ENCODE results near the gene PHACTR3.
A peak's percentile ranks its signal among the peaks of the same experiment; 100 is the strongest.

PHACTR3 gene

DNA sequence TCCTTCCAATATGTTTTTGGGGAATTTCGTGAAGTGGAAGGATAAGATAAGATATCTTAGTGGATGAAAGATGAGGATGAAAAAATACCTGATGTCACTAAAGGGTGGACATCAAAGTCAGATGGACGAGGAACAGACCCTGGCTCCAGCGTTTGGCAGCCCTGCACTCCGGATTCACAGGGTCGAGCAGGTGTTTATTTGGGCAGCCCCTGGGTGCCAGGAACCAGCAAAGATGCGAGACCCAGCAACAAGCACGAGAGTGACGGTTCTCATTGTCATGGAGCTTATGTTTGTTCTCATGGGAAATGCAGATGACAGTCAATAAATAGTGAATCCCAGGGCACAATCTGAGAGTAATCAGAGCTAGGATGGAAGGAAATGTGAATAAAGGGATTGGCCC, 131.1 kb downstream of the PHACTR3 start:
- DNase-seq (ENCODE audit: low spot score) = no peak

DNA sequence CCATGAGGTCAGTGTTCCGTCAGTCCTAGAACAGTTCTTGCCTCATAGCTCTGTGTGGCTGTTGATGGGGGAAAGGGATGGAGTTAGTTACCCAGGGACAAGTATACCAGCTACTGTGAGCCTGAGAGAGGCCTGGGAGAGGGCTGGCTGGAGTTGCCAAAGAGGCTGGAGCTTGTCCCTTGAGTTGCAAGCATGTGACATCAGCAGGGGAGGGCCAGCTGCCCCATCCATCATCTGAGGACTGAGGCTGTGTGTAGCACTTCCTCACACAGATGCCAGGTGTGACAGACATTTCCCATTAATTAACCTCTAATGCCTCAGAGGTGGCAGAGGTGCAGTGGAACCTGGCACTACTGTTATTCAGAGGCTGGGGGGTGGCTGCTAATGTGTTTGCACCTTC, 131.6 kb downstream of the PHACTR3 start:
- no peak for DNase-seq (ENCODE audit: low spot score)

DNA sequence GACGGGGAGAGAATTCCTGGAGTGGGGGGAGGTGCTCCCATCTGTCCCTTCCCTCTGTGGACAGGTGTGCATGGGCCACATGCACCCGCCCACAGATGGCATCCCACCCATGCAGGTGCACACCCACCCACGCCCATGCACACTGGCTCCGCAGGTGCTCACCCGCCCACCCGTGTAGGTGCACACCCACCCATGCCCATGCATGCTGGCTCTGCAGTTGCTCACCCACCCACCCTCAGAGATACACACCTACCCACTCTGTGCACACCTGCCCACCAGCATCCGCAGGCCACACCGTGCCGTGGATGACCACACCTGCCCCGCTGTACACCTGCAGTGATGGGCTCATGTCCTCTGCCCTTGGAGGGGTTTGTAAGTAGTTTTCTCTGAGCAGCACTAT, 132.0 kb downstream of the PHACTR3 start:
- DNase-seq (ENCODE audit: low spot score) = no peak

DNA sequence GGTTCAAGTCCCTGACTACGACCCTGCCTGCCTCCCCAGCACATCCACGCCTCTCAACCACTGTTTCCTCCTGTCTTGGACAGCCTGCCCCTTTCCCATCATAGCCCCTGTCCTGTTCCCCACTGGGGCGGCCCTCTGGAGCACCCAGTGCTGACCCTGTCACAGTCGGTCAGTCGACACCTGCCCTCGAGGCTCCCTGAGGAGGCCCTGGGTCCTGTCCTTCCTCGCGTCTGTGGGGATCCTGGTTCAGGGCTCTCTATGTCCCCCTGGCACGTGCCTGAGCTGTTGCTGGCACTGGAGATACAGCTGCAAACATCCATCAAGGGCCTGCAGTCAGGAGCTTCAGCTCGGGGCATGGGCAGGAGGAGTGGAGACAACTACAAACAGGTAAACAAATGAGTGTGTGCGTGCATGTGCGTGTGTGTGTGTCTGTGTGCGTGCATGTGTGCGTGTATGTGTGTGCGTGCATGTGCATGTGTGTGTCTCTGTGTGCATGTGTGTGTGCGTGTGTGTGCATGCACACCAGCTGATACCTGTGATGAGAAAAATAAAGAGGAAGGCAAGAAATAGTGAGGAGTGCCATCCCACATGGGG, 132.8 kb downstream of the PHACTR3 start:
- DNase-seq (ENCODE audit: low spot score) = no peak

DNA sequence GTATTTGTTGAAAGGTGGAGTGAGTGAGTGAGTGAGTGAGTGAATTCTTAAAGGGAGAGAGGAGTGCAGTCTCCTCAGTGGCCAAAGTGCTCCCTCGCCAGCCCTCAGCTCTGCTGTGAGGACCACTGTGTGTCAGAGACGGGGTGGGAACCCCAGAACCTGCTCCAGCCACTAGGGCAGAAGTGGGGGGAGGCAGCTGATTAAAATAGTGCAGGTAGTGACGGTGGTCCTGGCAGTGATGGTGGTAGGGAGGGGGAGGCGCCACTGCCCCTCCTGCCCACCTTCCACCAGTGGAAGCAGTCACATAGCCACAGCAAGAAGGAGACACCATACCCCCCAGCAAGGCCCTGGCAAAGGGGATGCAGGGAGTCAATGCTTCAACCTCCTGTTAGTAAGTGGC, 133.5 kb downstream of the PHACTR3 start:
- DNase-seq (ENCODE audit: low spot score) = no peak

DNA sequence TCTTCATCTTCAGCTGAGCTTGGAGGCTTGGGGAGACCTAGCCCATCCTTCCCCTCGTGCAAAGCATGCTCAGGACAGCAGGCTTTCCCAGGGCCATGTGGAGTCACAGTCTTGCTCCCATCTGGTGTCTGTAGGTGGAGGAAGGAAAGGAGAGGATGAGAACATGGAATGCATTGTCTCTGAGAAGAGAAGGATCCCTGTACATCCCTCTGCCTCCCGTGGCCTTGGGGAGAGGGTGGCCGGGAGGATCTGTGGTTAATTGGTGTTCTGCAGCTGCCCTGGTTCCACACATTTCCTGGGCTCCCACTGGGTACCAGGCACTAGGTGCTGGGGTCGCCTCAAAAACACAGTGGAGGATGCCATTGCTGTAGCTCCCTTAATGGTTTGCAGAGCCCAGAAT, 134.5 kb downstream of the PHACTR3 start:
- DNase-seq (ENCODE audit: low spot score) = no peak

DNA sequence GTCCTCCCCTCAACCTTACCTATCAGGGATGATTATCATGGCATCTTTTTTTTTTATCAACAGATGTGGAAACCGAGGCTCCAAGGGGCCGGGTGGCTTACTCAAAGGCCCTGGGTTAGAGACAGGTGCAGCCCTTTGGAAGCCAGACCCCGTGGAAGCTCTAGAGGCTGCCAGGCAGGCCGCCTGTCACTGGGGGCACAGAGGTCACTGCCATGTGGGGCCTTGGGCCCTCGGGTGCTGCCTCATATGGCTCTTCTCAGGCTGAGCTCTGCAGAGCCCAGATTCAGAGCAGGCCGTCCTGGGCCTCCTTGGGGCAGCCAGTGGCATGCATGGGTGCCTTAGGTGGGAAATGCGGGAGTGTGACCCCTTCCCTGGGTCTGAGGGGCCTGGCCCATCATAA, 136.3 kb downstream of the PHACTR3 start:
- DNase-seq (ENCODE audit: low spot score) = no peak

DNA sequence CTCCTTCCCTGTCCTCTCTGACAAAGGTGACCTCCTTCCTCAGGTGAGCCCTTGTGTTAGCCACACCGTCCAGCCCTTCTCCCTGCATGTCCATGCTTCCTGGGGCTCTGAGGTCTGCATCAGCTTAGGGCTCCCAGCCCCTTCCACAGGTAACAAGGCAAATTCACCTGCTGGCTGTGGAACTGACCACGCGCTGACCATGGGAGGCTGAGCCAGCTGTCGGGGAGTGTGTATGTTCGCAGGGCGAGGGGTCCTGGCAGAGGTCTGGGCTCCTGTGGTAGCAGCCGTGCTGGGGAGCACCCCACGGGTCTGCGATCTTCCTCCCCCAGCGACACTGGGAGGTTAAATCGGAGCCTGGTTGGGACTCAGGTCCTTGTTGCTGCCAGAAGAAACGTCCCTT, 136.7 kb downstream of the PHACTR3 start:
- no peak for DNase-seq (ENCODE audit: low spot score)

DNA sequence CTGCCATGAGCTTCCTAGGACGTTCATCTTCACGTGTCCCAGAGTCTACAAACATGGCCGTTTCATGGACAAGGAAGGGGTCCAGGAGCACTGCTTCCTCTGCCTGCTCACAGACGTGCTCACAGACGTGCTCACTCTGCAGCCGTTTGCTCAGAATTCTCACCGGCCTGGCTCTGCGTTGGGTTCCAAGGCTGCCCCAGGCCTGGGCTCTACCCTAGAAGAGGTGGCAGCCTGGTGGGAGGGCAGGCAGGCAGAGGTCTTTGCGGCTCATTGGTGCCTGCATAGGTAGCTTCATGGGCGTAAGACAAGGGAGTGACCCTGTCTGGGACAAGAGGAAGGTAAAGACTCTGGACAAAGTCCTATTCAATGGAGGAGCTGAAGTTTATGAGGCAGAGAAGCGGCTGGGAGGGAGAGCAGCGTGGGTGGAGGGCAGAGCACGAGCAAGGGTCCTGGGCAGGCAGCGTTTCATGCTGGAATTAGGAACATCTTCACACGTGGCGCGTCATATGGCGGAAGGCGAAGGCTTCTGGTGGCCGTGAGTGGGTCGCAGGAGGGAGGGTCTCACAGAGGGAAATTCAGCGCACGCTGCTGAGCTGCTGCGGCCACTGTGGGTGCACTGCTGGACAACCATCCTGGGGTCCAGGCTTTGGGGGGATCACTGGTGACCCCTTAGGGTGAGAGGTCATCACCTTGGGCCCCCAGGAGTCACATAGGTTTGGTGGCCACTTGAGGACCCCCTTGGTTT, 138.2 kb downstream of the PHACTR3 start:
- DNase-seq (ENCODE audit: low spot score) = no peak

DNA sequence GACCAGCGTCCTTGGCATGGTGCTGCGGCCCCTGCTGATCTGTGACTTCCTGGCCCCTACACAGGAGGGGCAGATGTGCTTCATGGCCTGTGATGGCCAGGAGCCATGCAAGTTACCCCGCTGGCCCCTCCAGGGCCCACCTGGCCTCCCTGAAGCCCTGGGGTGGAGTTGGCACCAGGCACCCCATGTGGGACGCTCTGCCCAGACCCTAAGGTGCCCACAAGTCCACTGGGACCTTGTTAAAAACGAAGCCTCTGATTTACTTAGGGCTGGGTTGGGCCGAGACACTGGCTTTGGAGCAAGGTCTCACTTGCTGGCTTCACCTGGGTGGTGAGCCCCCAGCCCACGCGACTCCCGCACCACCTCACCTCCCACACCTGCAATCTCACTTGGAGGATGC, 139.0 kb downstream of the PHACTR3 start:
- no peak for DNase-seq (ENCODE audit: low spot score)

DNA sequence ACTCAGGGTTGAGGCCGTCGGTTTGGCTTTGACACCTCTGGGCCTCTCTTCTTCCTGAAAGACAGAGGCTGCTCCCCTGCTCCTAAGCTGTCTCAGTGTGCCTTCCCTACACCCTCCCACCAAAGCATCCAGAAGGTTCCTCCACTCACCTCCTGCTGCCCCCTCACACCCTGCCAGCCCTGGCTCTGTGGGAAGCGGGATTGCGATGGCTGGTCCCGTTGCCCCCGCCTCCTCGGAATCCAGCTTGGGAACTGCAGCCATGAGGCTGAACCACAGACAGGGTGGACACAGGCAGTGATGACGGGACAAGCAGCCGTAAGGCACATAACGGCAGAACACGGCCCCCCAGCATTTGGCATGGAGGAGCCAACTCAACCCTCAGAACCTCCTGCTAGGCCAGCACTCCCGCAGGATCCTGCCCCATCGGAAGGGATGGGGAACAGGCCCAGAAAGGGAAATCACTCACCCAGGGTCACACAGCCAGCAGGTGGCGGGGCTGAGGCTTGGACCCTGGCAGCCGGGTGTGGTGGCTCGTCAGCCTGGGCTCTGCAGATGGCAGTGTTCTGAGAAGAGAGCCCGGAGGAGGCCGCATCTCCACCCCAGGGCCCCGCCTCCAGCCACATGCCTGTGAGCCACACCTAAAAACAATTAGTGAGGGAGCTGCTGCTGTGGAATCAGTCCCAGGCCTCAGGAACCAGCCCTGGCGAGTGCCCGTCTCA, 139.6 kb downstream of the PHACTR3 start:
- peak; percentile 37 for DNase-seq (ENCODE audit: low spot score)

DNA sequence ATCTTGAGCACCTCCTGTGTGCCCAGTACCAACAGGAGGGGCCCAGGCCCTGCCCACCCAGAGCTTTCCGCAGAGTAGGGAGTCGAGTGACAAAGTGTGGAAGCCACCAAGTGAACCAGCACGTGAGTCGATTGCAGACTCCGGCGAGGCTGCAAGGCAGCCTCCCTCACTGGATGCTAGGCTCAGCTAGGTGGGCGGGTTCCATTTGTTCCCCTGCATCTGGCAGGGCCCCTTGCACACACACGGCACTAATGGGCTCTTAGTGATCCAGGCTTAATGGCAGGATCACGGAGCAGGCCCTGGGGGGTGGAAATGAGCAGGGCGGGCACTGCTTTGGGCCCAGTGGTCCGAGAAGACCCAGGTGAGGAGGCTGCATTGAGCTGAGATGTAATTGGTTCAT, 140.4 kb downstream of the PHACTR3 start:
- DNase-seq (ENCODE audit: low spot score) = no peak

DNA sequence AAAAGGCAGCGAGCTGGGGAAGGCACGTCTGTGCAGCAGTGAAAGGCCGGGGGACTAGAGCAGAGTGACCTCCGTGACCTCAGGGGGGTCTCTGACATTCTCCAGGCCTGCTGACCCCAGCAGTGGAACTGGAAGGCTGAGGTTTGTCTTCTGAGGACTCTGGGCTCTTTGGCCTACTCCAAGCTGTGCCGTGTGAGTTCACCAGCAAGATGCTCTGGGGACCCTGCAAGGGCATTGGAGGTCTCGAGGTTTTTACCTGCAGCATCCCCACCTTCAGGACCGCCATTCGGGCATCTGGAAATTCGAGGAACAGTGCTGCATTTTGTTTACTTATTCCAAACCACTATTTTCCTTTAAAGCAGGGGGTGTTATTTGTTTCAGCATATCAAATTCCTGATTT, 140.9 kb downstream of the PHACTR3 start:
- no peak for DNase-seq (ENCODE audit: low spot score)

DNA sequence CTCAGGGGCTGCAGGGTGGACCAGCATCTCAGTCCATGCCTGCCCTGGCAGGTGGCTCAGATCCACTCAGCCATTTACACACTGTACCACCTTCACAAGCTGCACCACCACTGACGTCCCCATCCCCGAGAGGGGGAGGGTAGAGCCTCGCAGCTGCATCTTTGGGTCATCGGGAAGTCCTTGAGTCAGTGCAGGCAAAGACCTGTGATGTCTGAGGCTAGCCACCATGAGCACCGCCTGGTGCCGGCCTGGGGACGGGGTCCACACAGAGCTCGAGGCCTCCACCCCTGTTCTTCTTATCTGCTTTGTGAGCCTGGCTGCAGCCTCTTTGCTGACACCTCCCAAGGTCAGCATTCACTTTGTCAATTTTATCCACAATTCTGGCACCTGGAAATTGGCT, 141.4 kb downstream of the PHACTR3 start:
- no peak for DNase-seq (ENCODE audit: low spot score)

DNA sequence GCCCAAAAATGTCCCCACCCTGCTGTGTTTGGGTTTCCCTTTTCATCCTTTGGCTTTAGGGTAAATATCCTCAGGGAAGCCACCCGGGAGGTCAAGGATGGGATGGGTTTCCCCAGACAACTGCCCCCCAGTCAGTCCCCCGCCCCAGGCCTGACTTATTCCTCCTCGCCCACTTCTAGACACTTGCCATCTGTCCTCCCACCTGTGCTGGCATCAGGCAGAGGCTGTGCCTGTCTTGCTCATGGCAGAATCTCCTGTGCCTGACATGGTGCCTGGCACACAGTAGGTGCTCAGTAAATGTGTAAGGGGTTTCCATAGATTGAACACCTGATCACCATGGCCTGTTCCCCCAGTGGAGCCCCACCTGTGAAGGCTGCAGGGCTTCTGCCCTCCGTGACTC, 141.8 kb downstream of the PHACTR3 start:
- no peak for DNase-seq (ENCODE audit: low spot score)

DNA sequence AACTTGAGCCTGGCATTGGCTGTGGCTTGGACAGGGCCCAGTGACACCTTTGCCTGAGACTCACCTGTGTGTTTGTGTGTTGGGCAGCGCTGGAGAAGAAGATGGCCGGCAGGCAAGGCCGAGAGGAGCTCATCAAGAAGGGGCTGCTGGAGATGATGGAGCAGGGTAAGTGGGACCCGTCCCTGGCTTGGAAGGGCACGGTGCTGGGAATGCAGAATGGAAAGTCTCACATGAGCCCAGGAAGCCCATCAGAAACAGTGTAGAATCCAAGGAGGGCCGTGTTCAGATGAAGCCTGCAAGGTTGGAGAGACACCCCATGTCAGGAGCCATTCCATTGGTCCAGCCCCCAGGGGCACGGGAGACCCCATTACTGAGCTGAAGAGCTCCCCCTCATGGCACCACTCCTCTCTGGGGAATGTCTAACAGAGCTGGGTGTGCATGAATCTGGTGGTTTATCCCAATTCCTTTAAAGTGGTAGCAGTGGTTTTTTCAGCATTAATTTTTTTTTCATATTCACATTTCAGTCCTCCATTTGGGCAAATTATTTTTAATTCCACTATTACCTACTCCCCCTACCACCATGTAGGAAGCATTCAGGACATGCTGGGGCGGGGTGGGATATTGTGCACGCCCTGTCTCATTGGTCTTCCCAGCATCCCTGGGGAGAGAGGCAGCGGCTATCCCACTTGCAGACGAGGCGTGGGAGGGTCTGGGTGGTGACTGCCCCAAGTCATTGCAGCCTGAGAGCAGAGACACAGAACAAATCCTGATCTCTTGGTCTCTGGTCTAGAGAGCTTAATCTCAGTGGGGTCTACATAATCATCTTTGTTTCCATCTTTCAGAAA, 143.6 kb downstream of the PHACTR3 start:
- DNase-seq (ENCODE audit: low spot score) = no peak

DNA sequence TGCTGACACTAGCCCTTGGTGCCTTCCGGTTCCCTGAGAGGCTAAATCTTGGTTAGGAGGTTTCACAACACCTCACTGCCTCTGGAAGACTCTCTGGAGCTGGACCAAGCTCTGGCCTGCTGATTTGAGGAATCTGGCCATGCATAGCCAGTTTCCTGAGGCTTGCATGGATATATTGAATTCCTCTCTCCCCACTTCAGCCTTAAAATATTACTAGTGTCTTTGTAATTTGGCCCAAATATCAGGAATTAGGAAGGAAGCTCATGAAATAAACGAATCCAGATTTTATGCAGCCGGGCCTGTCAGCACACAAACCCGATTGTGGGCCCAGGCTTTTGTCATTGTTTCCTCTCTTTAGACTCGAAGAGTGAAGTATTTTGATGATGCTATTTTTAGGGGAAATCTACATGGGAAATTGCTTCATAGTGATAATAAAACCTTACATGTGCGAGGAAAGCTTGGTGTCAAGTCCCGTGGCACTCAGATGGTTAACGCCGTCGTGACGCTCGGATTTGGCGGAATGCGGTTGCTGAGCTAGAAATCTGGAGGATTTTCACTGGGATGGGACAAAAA, 144.4 kb downstream of the PHACTR3 start:
- DNase-seq (ENCODE audit: low spot score) = no peak

DNA sequence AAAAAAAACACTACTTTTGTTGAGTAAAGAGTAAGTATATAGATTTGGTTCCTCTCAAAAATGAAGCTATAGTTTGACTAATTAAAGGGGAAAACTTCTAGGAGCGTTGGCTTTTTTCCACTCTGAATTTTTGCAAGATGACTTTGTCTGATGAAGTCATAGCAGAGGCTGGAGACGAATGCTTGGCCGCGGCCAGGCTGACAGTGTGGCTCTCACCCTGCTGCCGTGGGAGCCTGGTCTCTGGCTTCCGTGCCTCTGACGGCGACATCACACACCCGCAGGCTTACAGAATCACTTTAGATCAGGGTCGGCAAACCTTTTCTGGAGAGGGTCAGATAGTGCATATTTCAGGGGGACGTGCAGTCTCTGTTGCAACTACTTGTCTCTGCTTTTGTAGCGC, 145.0 kb downstream of the PHACTR3 start:
- no peak for DNase-seq (ENCODE audit: low spot score)

DNA sequence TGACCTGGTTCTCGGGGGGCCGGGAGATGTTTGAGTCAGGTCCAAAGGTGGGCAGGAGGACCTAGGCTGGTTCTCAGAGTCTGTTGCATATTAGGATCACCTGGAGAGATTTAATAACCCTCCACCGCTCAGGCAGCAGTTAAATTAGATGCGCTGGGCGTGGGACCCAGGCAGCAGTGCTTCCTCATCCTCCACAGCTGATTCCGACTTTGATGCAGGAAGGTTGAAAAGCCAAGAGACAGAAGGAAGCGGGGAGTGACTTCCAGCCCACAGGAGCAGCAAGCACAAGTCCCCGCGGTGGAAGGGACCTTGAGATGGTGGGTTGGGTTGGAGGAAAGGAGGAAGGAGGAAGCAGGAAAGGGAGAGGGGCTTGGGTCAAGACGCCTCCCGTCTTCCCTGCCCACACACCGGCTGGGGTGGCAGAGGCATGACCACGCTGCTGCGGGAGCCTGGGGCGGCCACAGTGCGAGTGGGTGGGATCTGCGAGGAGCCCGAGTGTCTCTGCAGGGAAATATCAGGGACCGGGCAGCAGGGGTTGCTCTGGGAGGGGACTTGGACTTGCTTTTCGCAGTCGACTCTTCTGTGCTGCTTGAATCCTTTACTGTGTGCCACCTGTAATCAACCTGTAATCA, 146.0 kb downstream of the PHACTR3 start:
- no peak for DNase-seq (ENCODE audit: low spot score)

DNA sequence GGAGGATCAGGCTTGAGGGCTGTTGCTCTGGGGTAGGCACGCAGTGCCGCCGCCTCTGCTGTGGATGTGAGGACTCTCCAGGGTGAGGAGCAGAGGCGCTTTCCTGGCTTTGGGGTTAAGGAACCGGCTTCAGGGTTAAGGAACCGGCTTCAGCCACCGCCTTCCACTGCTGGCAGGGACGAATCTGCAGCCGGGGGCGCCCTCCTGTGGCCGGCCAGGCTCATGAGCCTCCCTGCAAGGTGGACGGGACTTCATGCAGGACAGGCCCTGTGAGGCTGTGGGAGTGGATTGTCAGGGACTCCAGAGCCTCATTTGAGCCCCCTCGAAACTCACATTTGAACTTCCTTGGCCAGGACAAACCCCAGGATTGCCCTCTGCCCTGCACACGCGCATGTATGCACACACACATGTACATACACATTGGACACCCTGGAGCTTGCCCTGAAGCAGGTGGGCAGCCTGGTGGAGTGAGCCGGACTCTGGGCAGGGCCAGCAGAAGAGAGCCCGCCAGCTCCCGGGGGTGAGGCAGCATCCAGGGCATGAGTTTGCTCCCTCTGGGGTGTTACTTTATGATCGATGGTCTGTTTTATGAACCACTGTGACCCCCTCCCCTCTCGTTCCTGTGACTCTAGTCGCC, 146.9 kb downstream of the PHACTR3 start:
- DNase-seq (ENCODE audit: low spot score) = peak; percentile 67

DNA sequence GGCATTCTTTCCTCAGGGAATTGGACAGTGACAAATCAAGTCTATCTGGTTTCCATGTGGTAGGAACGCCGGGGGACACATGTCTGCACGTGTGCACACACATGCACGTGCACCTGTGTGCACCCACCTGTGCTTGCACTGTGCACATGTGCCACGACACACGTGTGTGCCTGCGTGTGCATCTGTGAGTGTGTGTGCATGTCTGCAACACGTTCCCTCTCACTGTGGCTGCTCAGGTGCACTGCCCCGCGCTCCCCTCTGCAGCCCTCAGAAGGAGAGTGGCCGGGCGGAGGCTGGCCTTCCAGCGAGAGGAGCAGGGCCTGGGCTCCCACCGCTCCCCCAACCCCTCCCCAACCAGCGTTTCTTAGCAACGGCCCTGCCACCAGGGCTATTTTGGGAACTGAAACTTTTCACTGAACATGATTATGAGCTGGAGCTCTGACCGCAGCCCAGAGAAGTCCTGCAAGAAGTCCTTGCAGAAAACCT, 147.8 kb downstream of the PHACTR3 start:
- no peak for DNase-seq (ENCODE audit: low spot score)

Data from RKO (cell line).